ENCODE measurements around the gene CST9L. TPM values are rescaled to one million over a fixed set of nuclear protein-coding genes. Genes with fewer than 3 reads are reported as not detected.
A peak's percentile ranks its signal among the peaks of the same experiment; 100 is the strongest.

The CST9L gene
- total and polyA plus RNA-seq, 2 of the 13 experiments (the other 11 are each of a cell fraction or from before 2014, with no cell fraction given), result 0.15 TPM; not detected in 1

GRCh38 chr20:23585808-23586734 is 17.8 kb upstream of the CST9L start (continued):
- TF ChIP-seq PBX3 (CRISPR knock-in tag; IDR thresholded peaks at IDR 0.05; ENCODE audit: borderline replicate concordance) (no peak), RXRB (CRISPR knock-in tag; IDR thresholded peaks at IDR 0.05; ENCODE audit: borderline replicate concordance) (peak; percentile 87), ZNF331 (CRISPR knock-in tag; IDR thresholded peaks at IDR 0.05) (peak; percentile 74), NR2F2 (IDR thresholded peaks at IDR 0.05; ENCODE audit: borderline replicate concordance, low read depth) (peak; percentile 23; the same call in 1 of the 2 replicates), LRRFIP1 (CRISPR knock-in tag; conservative IDR thresholded peaks at IDR 0.05) (no peak), MBD4 (IDR thresholded peaks at IDR 0.05; ENCODE audit: borderline replicate concordance, low read length) (no peak), PHF20 (CRISPR knock-in tag; IDR thresholded peaks at IDR 0.05) (no peak; the same call in 1 of the 2 replicates), NFE2 (CRISPR knock-in tag; IDR thresholded peaks at IDR 0.05) (no peak), ZBTB3 (CRISPR knock-in tag; IDR thresholded peaks at IDR 0.05; ENCODE audit: borderline replicate concordance, low read depth) (no peak; the same call in 1 of the 2 replicates), LBX2 (CRISPR knock-in tag; IDR thresholded peaks at IDR 0.05; ENCODE audit: borderline replicate concordance) (no peak), AHDC1 (CRISPR knock-in tag; IDR thresholded peaks at IDR 0.05; ENCODE audit: borderline replicate concordance) (peak; percentile 74), ZNF777 (CRISPR knock-in tag; IDR thresholded peaks at IDR 0.05) (no peak), ZNF143 (CRISPR knock-in tag; IDR thresholded peaks at IDR 0.05) (peak; percentile 55; the same call in 1 of the 2 replicates), NCOR1 (IDR thresholded peaks at IDR 0.05; ENCODE audit: borderline replicate concordance, low read length) (peak; percentile 18; the same call in 1 of the 2 replicates), ZNF513 (CRISPR knock-in tag; conservative IDR thresholded peaks at IDR 0.05) (no peak)
